Astrocyte of the cerebellum (primary cell): ENCODE results near the gene BOK.
"Not testable (repeated sequence)": the region's sequence is repeated elsewhere in the genome, so short reads cannot be mapped to it uniquely, and the experiment has no call there.

Source experiments
- DNase-seq: peaks from one replicate; pipeline ENCODE4 v3.0.0-alpha.2; 2011; ENCODE audit warnings: low read depth
- H3K4me3 ChIP-seq: 2 replicates; pipeline ENCODE4 v1.5.1; 2011; ENCODE audit warnings: mild to moderate bottlenecking, low read depth, low read length, moderate library complexity
- in situ Hi-C: cut with HindIII; loops from 2 replicates; pipeline ENCODE4 v1.10.0; 2017; ENCODE audit warnings: low sequenced_read_pairs
- TF ChIP-seq, protein P1 (sequence below): IDR thresholded peaks from 2 replicates; pipeline ENCODE4 v1.5.1; 2012; ENCODE audit warnings: low read length, low read depth, moderate library complexity, mild to moderate bottlenecking; ENCODE audit errors: missing control alignments

Gene BOK

DNA sequence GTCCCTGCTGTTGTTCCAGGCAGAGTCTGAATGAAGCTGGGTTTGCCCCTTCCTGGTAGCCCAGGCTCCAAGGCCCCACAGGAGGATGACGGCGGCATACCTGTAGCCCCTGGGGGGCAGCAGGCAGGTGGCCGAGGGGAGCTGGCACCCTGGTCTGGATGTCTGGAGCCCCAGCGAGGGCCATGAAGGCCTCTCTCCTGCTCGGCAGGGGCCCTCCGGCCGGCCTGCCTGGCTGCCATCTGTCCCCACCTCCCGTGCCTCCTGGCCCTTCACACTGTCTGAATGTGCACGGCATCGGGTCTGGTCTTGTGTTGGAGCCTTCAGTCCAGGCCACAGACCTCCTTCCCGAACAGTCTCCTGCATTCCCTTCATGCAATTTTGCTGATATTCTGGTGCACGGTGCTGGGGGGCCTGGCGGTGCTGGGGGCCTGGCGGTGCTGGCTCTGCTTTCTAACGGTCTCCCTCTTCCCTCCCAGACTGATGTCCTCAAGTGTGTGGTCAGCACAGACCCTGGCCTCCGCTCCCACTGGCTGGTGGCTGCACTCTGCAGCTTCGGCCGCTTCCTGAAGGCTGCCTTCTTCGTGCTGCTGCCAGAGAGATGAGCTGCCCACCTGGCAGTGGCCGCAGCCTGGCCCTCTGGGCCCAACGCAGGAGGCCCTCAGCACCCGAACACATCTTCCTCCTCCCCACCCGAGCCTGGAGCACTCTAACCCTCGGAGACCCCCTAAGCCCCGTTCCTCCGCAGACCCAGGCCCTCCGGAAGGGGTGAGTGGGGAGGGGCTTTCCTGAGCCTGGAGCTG, 13.5 kb downstream of the BOK start:
- in situ Hi-C loops: no loop called here
- TF ChIP-seq, protein P1, sequence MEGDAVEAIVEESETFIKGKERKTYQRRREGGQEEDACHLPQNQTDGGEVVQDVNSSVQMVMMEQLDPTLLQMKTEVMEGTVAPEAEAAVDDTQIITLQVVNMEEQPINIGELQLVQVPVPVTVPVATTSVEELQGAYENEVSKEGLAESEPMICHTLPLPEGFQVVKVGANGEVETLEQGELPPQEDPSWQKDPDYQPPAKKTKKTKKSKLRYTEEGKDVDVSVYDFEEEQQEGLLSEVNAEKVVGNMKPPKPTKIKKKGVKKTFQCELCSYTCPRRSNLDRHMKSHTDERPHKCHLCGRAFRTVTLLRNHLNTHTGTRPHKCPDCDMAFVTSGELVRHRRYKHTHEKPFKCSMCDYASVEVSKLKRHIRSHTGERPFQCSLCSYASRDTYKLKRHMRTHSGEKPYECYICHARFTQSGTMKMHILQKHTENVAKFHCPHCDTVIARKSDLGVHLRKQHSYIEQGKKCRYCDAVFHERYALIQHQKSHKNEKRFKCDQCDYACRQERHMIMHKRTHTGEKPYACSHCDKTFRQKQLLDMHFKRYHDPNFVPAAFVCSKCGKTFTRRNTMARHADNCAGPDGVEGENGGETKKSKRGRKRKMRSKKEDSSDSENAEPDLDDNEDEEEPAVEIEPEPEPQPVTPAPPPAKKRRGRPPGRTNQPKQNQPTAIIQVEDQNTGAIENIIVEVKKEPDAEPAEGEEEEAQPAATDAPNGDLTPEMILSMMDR: no peak

GRCh38 chr2:241572915-241573651, 14.5 kb downstream of the BOK start:
- in situ Hi-C loops, H3K4me3 ChIP-seq, DNase-seq: not testable (repeated sequence)

More for the DNA sequence above, 13.5 kb downstream of the BOK start:
- no peak overlapping the region for H3K4me3 ChIP-seq
- DNase-seq: no peak

- TF ChIP-seq, protein P1: no peak
- in situ Hi-C loops: no loop called here
- no peak overlapping the region for H3K4me3 ChIP-seq
- DNase-seq: no peak
These were observed 15.2 kb downstream of the BOK start for GRCh38 chr2:241573741-241574140.

GRCh38 chr2:241574911-241575623, 16.5 kb downstream of the BOK start:
- in situ Hi-C loops: no loop called here
- H3K4me3 ChIP-seq: no peak overlapping the region
- DNase-seq: no peak
- TF ChIP-seq, protein P1: no peak

DNA sequence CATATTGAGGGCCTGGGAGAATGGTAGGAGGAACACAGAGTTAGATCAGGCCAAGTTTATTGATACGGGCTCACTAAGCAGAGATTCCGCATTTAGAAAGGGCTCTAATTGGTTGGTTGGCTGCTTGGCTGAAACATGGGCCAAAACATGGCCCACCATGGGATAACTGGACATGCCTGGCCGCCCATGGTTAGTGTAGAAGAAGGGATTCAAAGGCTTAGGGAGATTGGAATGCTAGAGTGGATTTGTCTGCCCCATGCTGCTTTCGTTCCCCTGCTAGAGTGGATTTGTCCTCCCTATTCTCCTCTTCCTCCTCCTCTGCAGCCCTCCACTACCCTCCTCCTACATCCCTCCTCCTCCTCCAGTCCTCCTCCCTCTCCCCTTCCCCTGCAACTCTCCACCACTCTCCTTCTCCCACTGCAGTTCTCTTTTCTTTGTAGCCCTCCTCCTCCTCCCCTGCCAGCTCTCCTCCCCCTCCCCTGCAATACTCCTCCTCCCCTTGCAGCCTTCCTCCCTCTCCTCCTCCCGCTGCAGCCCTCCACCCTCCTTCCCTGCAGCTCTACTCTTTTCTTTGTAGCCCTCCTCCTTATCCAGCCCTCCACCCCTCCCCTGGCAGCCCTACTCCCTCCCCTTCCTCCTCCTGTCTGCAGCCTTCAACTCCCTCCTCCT, 17.2 kb downstream of the BOK start:
- no peak for DNase-seq
- in situ Hi-C loops: no loop called here
- TF ChIP-seq, protein P1: no peak
- H3K4me3 ChIP-seq: no peak overlapping the region

DNA sequence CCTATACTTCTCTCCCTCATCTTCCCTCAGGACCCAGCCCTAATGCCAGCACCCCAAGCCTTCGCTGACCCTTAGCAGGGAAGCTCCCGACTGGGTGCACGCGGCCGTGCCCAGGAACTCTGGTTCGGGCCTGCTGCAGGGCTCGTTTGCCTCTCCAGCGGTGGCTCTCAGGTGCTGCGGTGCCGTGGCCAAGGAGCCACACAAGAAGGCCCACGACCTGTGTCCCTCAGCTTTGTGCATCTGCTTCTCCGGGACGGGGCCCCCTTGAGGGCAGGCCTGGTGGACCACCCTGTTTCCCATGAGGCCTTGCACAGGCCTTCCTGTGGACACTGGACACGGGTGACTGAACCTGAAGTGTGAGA, 17.7 kb downstream of the BOK start:
- TF ChIP-seq, protein P1: peak; percentile 9
- DNase-seq: no peak
- in situ Hi-C loops: no loop called here
- H3K4me3 ChIP-seq: no peak overlapping the region
